Measurements from ENCODE around the gene CEMIP.

The CEMIP gene

DNA sequence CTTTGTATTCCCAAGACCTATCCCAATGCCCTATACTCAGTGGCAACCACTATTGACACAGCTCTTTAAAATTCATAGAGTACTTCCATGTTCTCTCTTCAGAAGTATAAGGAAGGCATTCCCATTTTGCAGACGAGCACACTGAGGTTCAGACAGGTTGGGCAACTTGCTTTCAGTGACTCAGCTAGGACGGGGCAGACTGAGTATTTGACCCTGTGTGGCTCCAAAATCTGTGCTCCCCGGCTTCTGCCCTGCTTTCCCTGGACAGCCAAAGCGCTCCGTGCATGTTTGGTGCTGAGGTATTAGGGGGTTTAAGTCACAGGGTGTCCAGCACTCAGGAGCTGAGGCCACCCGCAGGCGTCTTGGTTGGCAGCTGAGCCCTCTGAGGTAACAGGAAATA, 59.5 kb downstream of the CEMIP start:
- Histone ChIP-seq H3K4me1 (peaks cover 0 to 47% (median 22%) of the 10 kb centered on the region in 4 donors), H3K36me3 (no peaks in the 10 kb centered on the region), H3K27me3 (no peaks in the 10 kb centered on the region), H3K27ac (no peak overlapping the region), H3K4me3 (no peak overlapping the region), H3K9me3 (no peaks in the 10 kb centered on the region)
- intact Hi-C loops (cut with DNase I; ENCODE audit: low total_unique reads) = no loop called here
- no peak for DNase-seq
- TF ChIP-seq, protein P1, sequence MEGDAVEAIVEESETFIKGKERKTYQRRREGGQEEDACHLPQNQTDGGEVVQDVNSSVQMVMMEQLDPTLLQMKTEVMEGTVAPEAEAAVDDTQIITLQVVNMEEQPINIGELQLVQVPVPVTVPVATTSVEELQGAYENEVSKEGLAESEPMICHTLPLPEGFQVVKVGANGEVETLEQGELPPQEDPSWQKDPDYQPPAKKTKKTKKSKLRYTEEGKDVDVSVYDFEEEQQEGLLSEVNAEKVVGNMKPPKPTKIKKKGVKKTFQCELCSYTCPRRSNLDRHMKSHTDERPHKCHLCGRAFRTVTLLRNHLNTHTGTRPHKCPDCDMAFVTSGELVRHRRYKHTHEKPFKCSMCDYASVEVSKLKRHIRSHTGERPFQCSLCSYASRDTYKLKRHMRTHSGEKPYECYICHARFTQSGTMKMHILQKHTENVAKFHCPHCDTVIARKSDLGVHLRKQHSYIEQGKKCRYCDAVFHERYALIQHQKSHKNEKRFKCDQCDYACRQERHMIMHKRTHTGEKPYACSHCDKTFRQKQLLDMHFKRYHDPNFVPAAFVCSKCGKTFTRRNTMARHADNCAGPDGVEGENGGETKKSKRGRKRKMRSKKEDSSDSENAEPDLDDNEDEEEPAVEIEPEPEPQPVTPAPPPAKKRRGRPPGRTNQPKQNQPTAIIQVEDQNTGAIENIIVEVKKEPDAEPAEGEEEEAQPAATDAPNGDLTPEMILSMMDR (IDR thresholded peaks at IDR 0.05) = no peak

DNA sequence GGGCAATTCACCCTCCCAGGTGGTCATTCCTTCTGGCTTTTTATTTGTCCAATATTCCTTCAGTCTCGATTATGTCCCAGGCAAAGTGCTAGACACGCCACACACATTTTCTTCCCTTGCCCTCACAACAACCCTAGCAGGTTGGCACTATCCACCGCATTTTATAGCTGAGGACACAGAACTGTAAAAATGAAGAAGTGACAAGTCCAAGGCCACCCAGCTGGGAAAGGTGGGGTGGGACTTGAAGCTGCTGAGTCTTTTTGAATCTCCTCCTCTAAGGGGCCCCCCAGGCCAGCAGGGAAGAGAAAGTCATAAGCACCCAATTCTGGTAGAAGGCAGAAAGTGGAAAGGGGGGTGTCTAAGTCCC, 60.6 kb downstream of the CEMIP start:
- Histone ChIP-seq H3K27me3 (no peaks in the 10 kb centered on the region), H3K27ac (peak overlapping the region in 1 of 2 donors; percentile 56), H3K4me1 (peaks cover 0 to 41% (median 27%) of the 10 kb centered on the region in 4 donors), H3K9me3 (no peaks in the 10 kb centered on the region), H3K36me3 (no peaks in the 10 kb centered on the region), H3K4me3 (no peak overlapping the region)
- no peak for DNase-seq
- intact Hi-C loops (cut with DNase I; ENCODE audit: low total_unique reads) = no loop called here
- TF ChIP-seq, protein P1 (IDR thresholded peaks at IDR 0.05) = no peak

DNA sequence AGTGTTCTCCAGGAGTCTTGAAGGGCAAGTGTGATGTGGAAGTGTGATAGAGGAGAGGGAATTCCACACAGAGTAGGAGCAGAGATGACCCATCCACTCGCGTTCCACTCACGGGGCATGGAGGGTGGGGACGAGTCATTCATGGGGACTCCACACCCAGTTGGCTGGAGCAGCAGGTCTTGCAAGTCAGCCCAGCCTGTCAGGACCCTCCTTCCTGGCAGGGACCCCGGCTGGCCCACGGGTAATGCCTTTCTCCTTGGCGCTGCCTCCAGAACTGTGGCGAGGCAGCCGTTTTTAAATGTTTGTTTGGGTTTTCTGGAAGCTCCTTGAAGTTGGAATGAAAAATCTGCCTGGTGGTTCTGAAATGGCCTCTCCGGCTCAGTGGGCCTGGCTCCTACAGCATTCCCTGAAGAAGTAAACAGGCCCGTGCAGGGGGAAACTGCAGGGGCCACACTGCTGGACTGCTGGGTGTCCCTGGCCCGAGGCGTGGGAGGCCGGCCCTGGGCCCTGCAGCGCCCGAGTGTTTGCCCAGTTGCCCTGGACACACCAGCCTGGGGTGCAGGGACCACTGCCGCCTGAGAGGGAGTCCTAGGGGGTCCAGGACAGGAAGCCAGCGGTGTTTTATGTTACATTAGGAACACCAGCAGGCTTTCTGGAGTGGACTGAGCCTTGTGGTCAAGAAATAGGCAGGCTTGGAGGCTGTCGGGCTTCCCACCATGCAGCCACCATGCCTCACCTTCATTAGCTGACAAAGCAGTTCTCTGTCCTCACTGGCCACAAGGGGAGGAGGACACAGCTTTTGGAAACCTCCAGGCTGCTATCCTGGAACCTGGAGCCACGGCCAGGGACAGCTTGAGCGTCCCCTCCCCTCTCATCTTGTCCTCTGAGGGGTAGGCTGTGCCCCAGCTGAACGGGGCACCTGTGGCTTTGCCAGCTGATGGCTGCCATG, 61.3 kb downstream of the CEMIP start:
- H3K27ac ChIP-seq = peak overlapping the region; percentile 30 to 56
- H3K9me3 ChIP-seq = no peaks in the 10 kb centered on the region
- H3K4me3 ChIP-seq = no peak overlapping the region
- no peaks in the 10 kb centered on the region for H3K36me3 ChIP-seq
- TF ChIP-seq, protein P1 (IDR thresholded peaks at IDR 0.05) = no peak
- H3K4me1 ChIP-seq = peaks cover 0 to 34% (median 22%) of the 10 kb centered on the region in 4 donors
- H3K27me3 ChIP-seq = no peaks in the 10 kb centered on the region
- intact Hi-C loops (cut with DNase I; ENCODE audit: low total_unique reads) = no loop called here
- DNase-seq = no peak

DNA sequence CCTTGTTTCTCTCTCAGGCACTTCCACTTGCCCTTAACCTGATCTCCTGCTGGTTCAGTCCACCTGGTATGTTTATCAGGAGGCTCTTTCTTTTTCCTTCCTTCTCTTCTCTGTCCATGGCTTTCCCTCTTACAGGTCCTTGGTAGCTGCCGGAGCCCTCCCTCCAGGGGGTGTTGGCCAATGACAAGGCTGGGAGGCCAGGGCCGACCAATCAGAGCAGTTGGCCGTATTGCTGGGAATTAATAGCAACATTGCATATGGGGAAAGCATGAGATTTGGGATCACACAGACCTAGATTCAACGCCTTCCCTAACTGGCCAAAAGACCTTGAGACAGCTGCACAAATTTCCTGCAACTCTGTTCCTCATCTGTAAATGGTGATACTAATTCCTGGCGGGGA, 62.4 kb downstream of the CEMIP start:
- Histone ChIP-seq H3K27ac (no peak overlapping the region), H3K4me3 (no peak overlapping the region), H3K27me3 (no peaks in the 10 kb centered on the region), H3K36me3 (no peaks in the 10 kb centered on the region), H3K4me1 (peaks cover 0 to 23% (median 17%) of the 10 kb centered on the region in 4 donors), H3K9me3 (no peaks in the 10 kb centered on the region)
- TF ChIP-seq, protein P1 (IDR thresholded peaks at IDR 0.05) = no peak
- no peak for DNase-seq
- intact Hi-C loops (cut with DNase I; ENCODE audit: low total_unique reads) = no loop called here

DNA sequence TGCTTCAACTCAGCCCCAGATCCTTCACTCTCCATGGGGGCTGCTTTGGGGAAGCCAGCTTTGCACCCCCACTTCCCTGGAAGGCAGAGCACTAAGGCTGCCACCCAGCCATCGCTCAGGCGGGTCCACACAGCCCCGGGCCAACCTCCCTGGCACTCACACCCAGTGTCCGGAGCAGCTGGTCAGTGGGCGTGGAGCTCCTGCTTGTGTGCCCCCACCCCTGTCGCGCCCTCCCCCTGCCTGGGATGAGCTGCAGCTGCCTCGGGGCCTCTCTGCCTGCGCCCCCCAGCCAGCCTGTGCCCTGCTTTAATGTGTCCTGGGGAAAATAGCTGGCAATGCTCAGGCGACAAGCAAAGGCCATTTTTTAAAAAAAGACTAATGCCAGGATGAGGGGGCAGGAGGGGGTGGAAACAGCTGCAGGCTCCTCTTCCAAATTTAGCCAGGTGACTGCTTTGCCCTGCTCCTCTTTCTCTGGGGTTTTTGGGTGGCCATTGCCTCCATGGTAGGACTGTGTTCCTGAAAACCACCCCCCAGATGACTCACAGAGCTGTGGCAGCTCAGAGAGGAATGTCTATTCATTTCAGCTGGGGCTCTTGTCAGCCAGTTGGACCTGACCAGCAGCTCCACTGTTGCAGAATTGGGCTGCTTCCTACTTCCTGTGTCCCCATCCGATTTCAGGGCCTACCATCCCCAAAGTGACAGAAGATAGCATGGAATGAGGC, 65.0 kb downstream of the CEMIP start:
- no peak overlapping the region for H3K4me3 ChIP-seq
- intact Hi-C loops (cut with DNase I; ENCODE audit: low total_unique reads) = no loop called here
- H3K27me3 ChIP-seq = no peaks in the 10 kb centered on the region
- TF ChIP-seq, protein P1 (IDR thresholded peaks at IDR 0.05) = no peak
- no peaks in the 10 kb centered on the region for H3K9me3 ChIP-seq
- no peak for DNase-seq
- peaks cover 0 to 22% (median 18%) of the 10 kb centered on the region in 4 donors for H3K4me1 ChIP-seq
- H3K27ac ChIP-seq = no peak overlapping the region
- no peaks in the 10 kb centered on the region for H3K36me3 ChIP-seq

All from tibial artery (tissue), 4 donors.